Thyroid gland (tissue), 4 donors: Measurements from ENCODE around the gene ATP10B.

ENCODE experiments used
- POLR2A ChIP-seq, 2 donors: fragments of 450-650 bp; IDR thresholded peaks; one replicate each; pipeline ENCODE4 v1.6.1; 2017; ENCODE audit warnings: antibody characterized with exemption in 2 of 2, mild to moderate bottlenecking in 2 of 2, moderate library complexity in 1 of 2
- TF ChIP-seq, protein P1 (sequence below), 6 experiments: fragments of 200-600 bp in 3 of 6; fragments of 450-650 bp in 3 of 6; sonication (generic) in 3 of 6; IDR thresholded peaks; one replicate each; pipeline ENCODE4 v1.5.1; 2016 to 2019; ENCODE audit warnings: antibody characterized with exemption in 6 of 6, mild to moderate bottlenecking in 2 of 6, inconsistent platforms in 1 of 6, moderate library complexity in 1 of 6

DNA sequence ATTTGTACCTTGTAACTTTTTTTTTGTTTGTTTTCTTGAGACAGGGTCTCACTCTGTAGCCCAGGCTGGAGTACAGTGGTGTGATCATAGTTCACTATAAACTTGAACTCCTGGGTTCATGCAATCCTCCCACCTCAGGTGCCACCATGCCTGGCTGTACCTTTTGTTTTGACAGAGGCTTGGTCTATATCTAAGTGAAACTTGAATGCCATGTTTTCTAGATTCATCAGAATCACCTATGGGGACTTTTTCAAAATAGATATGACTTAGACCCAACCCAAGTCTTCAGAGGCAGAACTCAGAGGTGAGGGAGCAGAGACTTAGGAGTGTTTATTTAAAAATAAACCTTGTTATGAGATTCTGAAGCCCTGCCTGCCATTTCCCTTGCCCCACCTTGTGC lies 301.9 kb downstream of the ATP10B start:
- TF ChIP-seq, protein P1, sequence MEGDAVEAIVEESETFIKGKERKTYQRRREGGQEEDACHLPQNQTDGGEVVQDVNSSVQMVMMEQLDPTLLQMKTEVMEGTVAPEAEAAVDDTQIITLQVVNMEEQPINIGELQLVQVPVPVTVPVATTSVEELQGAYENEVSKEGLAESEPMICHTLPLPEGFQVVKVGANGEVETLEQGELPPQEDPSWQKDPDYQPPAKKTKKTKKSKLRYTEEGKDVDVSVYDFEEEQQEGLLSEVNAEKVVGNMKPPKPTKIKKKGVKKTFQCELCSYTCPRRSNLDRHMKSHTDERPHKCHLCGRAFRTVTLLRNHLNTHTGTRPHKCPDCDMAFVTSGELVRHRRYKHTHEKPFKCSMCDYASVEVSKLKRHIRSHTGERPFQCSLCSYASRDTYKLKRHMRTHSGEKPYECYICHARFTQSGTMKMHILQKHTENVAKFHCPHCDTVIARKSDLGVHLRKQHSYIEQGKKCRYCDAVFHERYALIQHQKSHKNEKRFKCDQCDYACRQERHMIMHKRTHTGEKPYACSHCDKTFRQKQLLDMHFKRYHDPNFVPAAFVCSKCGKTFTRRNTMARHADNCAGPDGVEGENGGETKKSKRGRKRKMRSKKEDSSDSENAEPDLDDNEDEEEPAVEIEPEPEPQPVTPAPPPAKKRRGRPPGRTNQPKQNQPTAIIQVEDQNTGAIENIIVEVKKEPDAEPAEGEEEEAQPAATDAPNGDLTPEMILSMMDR (IDR thresholded peaks at IDR 0.05): no peak
- no peak for TF ChIP-seq POLR2A (IDR thresholded peaks at IDR 0.05)
